ACHN (cell line): ENCODE results near the gene CCDC180.
"Not testable (repeated sequence)": the region's sequence is repeated elsewhere in the genome, so short reads cannot be mapped to it uniquely, and the experiment has no call there.

Source experiments
- DNase-seq: peaks from one replicate; pipeline ENCODE4 v3.0.0-alpha.2; 2015
- in situ Hi-C: cut with HindIII; loops from 2 replicates; pipeline ENCODE4 v1.10.0; 2017; ENCODE audit warnings: low sequenced_read_pairs, low pct_ligation_motif_present, low pct_unique_long_range_greater_than_20kb

CCDC180 gene

DNA sequence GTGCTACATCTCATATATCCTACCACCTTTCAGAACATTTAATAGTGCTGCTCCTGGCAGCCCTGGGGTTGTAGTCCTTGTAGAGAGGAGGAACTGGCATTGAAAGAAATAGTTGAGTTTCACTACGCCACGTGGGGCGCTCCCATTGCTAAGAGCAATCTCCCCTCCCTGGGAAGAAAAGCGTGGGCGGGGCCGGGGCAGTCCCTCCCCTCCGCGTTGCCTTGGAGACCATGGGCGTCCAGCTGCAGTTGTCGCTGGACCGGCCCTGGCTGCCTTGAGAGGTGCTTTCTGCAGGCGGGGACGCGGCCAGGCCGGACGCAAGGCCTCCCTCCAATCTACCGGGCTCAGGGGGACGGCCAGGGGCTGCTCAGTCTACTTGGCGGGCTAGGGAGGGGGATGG lies 368 bp upstream of the CCDC180 start:
- DNase-seq = no peak
- in situ Hi-C loops = no loop called here

DNA sequence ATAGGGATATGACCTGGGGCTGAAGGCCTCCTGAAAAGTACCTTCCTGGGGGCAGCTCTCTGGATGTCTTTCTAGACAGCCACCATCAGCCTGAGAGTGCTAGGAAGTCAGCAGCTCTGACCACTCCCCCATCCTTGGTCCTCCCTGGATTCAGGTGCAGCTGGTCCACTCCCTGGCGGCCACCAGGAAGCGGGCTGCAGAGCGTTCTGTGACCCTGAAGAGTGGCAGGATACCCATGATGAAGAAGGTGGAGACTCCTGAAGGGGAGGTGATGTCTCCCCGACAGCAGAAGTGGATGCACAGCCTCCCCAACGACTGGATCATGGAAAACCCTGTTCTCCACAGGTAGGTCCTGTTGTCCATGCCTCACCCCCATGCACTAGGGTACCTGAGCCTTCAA lies 1.8 kb downstream of the CCDC180 start:
- in situ Hi-C loops = no loop called here
- DNase-seq = no peak

DNA sequence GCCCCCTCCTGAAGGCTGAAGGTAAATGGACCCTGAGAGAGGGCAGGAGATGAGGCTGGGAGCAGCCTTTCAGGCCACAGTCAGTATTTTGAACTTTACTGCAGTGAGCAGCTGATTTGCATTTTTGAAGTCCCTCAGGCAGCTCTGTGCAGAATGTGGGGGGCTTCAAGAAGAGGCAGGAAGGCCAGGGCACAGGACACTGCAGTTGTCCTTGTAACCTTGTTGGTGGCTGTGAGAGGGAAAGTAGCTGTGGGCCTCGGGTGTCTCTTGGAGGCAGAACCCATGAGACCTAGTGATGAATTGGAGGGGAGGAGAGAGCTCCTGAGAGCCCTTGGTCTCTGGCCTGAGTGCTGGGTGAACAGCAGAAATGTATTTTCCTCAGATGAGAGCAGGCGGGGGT lies 2.6 kb downstream of the CCDC180 start:
- in situ Hi-C loops = no loop called here
- no peak for DNase-seq

DNA sequence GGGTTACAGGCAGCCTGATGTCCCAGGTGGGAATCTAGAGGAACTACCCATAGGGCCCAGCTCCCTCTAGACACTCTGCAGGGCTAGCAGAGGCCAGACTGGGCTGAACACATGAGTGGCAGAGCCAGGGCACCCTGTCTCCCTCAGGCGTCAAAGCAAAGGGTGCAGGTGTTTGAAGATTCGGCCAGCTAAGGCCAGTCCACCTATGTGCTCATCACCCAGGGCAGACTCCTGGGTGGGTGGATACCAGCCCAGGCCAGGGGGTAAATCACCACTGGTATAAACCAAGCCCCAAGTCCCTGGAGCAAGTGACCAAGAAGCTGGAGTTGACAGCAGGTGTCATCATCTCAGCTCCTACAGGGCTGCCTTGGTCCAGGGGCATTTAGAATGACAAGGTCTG lies 3.4 kb downstream of the CCDC180 start:
- in situ Hi-C loops = no loop called here
- no peak for DNase-seq

DNA sequence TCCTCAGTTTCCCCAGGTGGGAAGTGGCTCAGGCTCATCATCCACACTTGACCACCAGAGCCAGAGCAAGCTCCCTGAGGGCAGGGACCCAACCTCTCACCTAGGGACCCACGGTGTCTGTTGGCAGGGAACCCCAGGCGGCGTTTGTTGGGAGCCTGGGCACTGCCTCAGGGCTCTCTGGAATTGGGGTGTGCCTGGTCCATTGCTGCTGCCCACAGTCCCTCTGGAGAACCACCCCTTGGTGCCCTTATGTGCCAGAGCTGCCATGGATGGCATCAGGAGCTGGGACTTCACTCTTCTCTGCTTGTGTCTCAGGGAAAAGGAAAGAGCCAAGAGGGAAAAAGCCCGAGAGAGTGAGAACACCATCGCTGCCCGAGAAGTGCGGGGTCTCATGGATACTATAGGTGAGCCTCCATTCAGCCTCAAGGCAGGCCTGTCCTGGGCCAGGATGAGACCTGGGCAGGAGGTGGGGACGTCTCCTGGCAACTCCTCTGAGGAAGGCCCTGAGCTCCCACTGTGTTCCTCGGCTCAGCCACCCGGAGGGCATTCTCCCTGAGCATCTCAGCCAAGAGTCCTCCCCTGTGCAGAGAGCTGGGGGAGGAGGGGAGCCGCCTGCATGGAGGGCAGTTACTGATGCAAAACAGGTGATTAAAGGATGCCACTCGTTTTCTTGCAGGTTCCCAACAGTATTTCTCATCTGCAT lies 4.5 kb downstream of the CCDC180 start:
- in situ Hi-C loops = no loop called here
- no peak for DNase-seq

DNA sequence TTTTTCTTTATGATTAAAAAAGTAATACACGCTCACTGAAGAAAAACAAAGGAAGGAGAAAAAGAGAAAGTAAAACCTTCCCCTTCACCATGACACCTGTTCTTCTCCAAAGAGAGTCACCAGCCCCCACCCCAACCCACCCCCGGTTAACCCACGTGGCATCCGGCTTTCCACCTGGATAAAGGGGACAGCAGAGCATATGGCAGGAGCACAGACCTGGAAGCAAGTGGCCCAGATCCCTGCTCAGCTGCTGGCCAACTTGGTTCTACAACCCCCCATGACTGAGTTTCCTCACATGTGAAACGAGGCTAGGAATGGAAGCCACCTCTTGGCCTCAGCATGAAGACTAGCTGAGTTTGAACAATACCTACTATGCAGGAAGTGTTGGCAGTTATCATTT lies 5.1 kb downstream of the CCDC180 start:
- no peak for DNase-seq

DNA sequence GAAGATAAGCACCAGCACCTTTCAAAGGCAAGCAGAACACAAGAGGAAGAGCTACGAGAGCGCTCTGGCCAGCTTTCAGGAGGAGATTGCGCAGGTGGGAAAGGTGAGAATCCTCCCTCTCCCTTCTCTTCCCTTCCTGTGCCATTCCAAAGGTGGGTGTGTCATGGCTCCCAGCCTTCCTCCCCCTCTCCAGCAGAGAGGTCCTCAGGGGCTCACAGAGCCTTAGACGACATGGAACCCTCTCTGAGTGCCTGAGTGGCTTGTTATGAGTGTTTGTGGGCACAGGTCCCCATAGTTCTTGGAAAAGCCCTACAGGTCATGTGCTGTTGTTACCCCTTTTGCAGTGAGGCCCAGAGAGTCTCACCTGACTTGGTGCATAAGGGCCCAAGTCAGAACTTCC lies 5.8 kb downstream of the CCDC180 start:
- in situ Hi-C loops = no loop called here
- DNase-seq = no peak

More for the DNA sequence above, 5.1 kb downstream of the CCDC180 start:
- in situ Hi-C loops = no loop called here

DNA sequence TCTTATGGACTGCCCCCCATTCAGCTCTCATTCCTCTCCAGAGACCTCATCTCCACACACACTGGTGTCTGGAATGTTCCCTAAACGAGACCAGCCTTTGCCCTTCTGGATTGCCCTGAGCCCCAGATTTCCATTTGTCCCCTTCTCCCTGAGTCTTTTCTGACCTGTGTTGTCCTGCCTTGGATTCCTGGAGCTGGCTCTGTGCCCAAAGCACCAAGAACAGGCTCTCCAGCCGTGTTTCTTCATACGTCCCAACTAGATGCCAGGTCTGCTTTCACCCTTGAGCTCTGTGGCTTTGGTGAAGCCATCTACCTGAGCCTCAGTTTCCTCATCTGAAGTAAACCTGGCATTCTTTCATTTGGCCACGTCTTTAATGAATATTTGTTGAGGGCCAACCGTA lies 6.3 kb downstream of the CCDC180 start:
- in situ Hi-C loops = no loop called here
- DNase-seq = no peak

DNA sequence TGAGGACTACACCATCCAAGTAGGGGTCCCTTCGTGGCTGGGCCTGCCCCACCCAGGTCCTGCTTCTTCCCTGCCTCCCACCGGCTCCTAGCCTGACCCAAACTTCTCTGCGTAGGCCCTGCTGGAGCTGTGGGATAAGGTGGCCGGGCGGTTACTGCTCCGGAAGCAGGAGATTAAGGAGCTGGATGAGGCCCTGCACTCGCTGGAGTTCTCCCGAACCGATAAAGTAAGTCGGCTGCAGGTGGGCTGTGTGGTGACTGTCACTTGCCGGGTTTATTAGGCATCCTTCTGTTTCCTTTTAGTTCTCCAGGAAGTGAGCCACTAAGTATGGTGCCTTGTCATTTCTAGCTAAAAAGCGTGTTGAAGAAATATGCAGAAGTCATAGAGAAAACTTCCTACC lies 7.0 kb downstream of the CCDC180 start:
- in situ Hi-C loops = no loop called here
- no peak for DNase-seq

DNA sequence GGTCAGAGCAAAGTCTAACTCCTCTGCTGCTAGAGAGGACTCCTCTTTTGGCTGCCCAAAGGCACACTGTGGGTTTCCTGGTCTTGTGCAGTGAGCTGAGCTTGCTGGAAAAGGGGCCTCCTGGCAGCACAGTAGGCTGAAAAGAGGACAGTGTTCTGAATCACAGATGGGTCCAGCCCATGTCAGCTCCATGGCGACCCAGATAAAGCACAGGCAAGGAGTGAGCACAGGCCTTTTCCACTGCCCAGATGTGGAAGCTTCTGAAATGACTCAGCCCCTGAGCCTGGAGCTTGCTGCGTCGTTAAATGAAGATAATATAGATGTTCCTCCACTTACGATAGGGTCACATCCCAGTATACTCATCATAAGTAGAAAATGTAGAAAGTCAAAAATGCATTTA lies 8.1 kb downstream of the CCDC180 start:
- no peak for DNase-seq
- in situ Hi-C loops = no loop called here

DNA sequence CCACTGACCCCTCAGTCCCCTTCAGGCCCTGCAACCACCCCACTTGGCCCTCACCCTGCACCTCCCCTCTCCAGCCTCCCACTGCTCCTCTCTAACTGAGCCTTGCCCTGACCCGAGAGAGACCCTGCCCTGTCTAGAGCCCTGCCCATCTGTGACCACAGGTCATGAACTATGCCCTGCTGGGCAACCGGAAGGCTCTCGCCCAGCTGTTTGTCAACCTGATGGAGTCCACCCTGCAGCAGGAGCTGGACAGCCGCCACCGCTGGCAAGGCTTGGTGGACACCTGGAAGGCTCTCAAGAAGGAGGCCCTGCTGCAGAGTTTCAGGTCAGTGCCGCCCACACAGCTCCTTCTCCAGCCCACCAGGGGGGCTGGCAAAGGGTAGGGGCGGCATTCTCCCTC lies 9.4 kb downstream of the CCDC180 start:
- in situ Hi-C loops = no loop called here
- DNase-seq = no peak

DNA sequence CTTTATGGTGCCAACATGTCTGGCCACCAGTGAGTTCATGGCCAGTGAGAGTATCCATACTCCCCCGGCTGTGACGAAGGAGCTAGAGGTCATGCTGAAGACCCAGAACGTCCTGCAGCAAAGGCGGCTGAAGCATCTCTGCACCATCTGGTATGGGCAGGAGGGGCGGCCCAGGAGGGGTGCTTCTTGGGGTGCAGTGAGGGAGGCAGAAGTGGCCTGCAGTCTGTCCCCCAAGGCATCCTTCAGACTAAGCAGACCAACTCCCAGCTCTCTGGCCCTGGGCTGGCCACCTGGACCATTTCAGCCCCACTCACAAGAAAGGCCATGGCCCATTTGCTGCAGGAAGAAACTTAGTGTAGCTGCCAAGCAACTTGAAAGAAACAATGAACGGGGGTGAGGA lies 11.0 kb downstream of the CCDC180 start:
- in situ Hi-C loops = no loop called here
- no peak for DNase-seq

DNA sequence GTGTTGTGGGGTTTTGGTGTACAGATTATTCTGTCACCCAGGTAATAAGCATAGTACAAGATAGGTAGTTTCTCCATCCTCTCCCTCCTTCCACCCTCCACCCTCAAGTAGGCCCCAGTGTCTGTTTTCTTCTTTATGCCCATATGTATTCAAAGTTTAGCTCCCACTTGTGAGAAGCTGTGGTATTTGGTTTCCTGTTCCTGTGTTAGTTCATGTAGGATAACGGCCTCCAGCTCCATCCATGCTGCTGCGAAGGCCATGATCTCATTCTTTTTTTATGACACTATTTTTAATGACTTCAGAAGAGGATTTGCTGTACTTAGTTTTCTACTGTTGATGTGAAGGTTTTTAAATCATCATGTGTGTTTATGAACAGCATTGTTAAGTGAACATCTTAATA lies 11.9 kb downstream of the CCDC180 start:
- in situ Hi-C loops = no loop called here
- no peak for DNase-seq

DNA sequence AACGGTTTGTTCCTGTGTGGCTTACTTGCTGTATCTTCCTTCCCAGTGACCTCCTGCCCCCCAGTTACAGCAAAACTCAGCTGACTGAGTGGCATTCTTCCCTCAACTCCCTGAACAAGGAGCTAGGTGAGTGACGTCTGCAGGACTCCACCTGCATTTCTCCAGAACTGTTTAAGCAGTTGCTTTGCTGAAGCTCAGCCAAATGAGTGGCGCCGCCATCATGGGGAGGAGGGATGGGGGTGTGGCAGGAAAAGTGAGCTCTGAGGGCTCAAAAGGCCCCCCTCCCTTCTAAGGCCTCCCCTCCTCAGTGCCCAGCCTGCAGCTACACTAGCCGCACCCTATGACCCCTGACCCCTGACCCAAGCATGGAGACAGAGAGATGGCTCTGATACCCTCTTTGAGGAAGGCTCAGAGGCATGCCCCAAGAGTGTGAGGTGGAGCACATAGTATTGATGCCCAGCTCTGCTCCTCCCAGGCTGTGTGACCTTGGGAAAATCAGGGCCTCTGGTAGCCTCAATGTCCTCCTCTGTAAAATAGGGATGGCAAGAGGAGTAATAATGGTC lies 12.7 kb downstream of the CCDC180 start:
- in situ Hi-C loops = no loop called here

DNA sequence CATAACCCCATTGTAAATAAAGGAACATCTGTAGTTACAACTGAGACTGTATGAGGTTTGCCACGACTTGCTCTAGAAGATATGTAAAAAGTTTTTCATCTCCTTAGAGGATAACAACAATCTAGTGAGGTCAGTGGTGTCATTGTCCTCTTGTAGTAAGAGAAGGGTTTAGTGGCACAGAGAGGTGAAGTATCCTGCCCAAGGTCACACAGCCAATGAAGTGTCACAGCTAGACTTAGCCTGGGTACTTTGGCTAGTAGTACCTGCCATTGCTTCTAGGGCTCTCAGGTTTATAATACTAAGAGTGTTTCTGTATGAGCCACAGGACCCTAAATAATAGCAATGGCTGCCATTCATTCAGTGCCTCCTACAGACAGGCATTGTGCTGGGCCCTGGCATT lies 13.8 kb downstream of the CCDC180 start:
- DNase-seq = no peak
- in situ Hi-C loops = no loop called here

More for the DNA sequence above, 12.7 kb downstream of the CCDC180 start:
- DNase-seq = no peak

DNA sequence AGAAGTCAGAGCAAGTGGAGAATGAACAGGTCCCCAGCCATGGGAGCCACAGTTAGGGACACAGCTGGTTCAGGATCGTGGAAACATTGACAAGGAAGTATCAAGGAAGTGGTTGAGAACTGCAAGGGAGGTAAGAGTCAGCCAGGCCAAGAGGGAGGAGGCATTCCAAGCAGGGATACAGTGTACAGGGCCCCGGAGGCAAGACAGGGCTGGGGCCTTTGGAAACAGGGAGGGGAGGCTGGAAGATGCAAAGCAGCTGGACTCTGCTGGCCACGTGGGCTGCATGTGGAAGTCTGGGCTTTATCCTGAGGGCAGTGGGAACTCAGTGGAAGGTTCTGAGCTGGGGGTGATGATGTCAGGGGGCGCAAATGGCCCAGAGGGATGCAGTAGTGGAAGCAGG lies 14.2 kb downstream of the CCDC180 start:
- in situ Hi-C loops = no loop called here
- no peak for DNase-seq

DNA sequence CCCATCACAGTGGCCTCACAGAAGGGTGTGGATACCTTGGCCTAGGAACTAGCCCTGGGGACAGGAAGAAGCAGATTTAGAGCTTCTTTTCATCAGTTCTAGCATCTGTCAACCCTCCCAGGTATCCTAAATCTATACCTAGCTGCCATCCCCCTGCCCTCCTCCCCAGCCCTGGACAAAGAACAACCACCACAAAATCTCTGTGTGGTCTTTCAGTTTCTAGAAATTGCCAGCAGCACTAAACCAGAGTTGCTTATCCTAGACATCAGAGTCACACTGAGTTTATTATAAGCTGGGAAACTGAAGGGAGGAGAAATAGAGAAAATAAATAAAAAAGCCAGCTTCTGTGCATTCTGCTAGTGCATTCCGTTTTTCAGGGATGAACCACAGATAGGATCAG lies 14.6 kb downstream of the CCDC180 start:
- in situ Hi-C loops = no loop called here
- no peak for DNase-seq

DNA sequence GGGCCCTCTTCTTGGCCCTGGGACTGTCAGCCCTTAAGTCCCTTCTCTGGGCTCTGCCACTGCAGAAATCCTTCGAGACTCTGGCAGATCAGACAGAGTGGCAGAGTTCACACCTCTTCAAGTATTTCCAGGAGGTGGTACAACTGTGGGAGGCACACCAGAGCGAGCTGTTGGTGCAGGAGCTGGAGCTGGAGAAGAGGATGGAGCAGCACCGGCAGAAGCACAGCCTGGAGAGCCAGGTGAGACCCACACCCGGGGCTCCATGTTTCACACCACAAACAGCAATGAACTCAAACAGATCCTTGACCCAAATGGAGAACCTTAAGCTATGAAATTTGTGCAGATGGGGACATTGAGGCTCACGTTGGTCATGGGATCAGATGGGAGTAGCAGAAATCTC lies 17.5 kb downstream of the CCDC180 start:
- in situ Hi-C loops = no loop called here
- no peak for DNase-seq

DNA sequence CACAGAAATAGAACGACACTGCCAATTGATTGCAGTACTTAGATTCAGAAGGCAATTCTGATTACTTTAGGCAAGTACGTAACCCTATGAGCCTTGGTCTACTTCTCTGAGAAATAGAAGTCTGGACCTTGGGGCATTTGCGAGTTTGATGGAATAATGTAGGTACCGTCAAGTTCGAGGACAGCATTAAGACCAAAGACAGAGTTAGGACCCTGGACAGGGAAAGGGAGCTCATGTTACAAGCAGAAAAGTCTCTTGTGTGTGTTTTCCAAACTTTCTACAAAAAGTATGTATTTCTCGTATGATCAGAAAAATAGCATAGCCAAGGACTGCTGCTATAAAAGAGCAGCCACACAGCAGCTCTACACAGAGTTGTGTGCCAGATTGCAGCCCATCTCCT lies 20.1 kb downstream of the CCDC180 start:
- in situ Hi-C loops = no loop called here
- no peak for DNase-seq

DNA sequence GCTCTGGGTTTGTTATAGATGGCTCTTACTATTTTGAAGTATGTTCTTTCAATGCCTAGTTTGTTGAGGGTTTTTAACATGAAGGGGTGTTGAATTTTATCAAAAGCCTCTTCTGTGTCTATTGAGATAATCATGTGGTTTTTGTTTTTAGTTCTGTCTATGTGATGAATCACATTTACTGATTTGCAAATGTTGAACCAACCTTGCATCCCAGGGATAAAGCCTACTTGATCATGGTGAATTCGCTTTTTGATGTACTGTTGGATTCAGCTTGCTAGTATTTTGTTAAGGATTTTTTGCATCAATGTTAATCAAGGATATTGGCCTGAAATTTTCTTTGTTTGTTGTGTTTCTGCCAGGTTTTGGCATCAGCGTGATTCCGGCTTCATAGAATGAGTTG lies 25.5 kb downstream of the CCDC180 start:
- no peak for DNase-seq
- in situ Hi-C loops = no loop called here

DNA sequence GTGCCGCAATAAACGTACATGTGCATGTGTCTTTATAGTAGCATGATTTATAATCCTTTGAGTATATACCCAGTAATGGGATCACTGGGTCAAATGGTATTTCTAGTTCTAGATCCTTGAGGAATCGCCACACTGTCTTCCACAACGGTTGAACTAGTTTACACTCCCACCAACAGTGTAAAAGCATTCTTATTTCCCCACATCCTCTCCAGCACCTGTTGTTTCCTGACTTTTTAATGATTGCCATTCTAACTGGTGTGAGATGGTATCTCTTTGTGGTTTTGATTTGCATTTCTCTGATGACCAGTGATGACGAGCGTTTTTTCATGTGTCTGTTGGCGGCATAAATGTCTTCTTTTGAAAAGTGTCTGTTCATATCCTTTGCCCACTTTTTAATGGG lies 28.2 kb downstream of the CCDC180 start:
- DNase-seq, in situ Hi-C loops: not testable (repeated sequence)
